ENCODE results near the gene CAV1.

DNA sequence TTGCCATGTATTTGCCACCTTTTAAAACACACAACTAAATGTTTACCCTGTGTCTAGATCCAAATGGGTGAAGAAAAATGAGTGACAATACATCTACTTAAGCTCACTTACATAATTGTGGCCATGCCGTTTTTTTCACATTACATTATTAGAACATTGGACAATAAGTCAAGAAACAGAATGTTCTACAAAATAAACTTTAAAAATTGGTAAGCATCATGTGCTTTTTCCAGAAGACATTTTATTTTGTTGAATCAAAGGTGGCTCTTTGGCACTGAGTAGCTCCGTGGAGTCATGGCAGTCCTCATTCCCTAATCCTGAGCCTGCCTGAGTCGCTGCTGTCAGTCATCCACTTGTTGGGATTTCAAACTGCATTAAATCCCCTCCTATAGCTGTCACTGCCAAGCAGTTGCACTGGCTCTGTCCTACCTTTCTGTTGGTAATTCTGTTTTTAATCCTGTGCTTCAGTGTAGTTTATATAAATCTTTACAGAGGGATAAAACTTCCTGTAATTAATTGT is 32.3 kb downstream of the CAV1 start:
- TF ChIP-seq, protein P1, sequence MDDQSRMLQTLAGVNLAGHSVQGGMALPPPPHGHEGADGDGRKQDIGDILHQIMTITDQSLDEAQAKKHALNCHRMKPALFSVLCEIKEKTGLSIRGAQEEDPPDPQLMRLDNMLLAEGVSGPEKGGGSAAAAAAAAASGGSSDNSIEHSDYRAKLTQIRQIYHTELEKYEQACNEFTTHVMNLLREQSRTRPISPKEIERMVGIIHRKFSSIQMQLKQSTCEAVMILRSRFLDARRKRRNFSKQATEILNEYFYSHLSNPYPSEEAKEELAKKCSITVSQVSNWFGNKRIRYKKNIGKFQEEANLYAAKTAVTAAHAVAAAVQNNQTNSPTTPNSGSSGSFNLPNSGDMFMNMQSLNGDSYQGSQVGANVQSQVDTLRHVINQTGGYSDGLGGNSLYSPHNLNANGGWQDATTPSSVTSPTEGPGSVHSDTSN (CRISPR knock-in tag; IDR thresholded peaks at IDR 0.05; ENCODE audit: borderline replicate concordance): no peak
- TF ChIP-seq CBFB (CRISPR knock-in tag; IDR thresholded peaks at IDR 0.05): no peak

Data from HepG2 (cell line).